NCI-H1105 treated with DMSO at 0.1 percent for 48 hours (cell line): Measurements from ENCODE around the gene UGCG.
"Not testable (repeated sequence)": the region's sequence is repeated elsewhere in the genome, so short reads cannot be mapped to it uniquely, and the experiment has no call there.

Experiments
- DNase-seq: peaks from one replicate; lab custom pipeline; 2025; lab: John Stamatoyannopoulos, UW

UGCG gene

DNA sequence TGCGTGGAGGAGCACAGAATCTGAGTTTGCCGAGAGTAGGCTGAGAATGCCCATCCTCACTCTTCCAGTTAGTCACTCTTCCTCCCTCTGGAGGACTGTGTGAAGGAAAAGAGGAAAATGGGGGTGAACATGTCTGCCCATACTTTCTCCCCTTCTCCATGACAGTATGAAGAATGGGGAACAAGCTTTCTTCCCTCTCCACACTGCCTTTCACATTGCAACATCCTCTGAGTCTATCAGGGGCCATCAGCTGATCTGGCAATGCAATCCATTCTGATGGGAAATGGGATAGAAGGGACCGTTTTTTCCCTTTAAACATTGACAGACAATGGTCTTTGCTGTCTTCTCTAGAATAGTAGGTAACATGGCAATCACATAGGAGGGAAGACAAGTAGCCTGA lies 56.8 kb downstream of the UGCG start:
- no peak for DNase-seq

DNA sequence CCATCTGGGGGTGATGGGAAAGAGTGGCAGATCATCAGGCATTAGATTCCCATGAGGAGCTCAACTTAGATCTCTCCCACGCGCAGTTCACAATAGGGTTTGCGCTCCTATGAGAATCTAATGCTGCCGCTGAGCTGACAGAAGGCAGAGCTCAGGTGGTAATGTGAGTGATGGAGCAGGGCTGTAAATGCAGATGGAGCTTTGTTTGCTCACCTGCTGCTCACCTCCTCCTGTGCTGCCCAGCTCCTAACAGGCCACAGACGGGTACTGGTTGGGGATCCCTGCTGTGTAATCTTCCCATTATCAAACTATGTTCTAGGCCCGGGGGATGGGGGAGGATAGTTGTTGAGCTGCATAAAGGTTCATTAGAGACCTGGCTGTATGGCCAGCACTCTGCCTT lies 58.4 kb downstream of the UGCG start:
- DNase-seq, result peak; percentile 91

DNA sequence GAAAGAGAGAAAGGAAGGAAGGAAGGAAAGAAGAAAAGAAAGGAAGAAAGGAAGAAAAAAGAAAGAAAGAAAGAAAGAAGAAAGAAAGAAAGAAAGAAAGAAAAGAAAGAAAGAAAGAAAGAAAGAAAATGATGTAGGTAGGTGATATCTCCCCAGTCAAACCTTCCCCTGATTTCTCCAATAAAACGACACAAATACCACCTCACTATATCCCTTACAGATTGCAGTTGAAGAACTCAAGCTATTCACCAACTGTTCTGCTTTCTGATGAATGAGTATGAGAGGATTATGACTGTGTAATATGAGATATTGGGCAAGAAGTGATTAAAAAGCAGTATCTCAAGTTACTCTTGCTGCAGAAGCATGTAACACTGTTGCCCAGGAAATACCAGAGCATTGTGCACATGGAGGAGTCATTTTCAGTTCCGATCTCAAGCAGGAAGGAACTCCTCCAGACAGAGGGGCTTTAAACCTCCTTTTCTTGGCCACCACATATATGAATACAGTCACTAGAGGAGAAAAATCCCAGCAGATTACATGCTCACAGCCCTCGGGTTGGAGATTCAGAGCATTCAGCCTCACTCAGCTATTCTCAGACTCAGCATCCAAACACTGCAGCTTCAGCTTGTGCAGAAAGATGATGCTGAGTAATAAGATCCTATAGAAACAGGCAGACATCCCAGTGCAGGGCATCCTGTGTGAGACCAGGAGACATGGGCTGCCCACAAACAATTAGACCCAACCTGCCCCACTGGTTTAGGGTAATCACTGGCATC lies 61.4 kb downstream of the UGCG start:
- DNase-seq, result no peak

DNA sequence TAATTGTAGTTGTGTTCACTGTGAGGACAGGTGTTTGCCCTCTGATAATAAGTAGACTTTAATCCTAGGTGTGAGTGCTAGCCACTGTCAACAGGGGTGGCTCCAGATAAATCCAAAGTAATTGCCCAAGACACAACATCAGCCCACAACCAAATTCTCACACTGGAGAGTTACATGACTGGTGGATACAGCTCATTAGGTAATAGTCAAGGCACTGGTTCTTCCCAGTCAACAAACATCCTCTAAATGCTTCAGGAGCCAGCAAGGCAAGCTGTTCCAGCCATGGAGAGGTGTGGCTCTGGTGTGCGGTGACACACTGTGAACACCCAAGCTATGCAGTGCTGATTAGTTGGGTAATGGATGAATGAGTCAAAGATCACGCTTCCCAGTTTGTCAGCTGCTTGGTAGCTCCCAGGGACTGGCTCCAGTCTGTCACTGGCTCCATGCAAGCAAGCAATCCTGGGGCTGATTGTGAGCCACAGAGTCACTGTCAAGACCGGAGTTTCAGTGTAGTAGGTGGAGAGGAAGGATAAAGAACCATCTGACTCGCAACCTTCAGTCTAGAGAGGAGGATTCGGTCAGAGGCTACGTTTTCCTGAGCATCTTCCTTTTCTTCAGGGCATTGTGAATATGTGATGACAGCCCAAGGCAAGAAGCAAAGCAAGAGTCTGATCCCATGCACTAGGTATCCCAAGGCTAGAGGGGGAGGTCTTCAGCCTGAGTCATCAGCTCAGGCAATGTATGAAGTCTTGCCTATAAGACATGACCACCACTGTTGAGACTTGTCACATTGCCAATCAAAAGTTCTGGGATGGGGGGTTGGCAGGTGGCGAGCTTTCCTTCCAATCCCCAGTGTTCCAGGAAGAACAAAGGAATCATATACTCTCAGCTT lies 63.1 kb downstream of the UGCG start:
- DNase-seq, result peak; percentile 68

DNA sequence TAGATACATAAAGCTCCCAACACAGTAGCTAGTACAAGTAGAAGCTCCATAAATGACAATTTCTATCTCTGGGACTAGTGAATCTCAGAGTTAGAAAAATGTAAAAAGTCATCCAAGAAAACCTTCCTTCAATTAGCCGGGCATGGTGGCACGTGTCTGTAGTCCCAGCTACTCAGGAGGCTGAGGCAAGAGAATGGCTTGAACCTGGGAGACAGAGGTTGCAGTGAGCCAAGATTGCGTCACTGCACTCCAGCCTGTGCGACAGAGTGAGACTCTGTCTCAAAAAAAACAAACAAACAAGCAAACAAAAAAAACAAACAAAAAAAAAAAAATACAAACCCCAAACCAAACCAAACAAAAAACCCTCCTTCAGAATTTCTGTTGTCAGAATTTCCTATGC lies 63.9 kb downstream of the UGCG start:
- DNase-seq, result not testable (repeated sequence)

DNA sequence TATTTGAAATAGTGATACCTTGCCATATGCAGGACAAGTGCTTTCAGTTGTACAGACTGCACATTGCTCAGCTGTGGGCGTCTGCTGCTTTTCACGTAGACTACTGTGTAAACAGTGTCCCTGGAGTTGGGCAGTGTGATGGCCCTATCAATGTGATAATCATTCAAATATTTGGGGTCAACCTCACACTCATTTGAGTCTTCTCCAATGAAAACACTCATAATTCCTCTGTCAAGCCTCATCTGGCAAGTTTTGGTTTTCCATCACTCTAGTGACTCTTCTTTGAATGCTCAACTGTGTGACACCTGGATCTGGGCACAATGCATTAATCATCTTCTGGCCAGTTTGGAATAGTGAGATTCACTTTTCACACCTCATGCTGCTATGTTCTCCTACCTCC lies 64.4 kb downstream of the UGCG start:
- DNase-seq, result peak; percentile 55

DNA sequence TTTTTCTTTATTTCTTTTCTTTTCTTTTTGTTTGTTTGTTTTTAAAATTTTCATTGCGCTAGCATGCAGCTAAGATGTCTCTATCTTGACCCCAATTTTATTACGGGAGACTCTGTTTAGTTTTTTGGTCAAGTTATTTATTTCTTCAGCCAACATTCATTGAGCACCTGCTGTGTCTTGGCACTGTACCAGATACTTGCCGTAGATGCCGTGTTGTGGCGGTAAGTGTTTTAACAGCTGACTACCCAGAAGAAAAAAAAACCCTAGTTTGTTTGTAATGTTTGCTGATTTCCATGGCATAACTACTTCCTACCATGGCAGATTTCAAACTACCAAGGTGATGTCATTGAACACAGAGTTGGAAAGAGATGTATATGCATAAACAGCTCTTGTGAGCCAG lies 65.0 kb downstream of the UGCG start:
- DNase-seq, result peak; percentile 96

DNA sequence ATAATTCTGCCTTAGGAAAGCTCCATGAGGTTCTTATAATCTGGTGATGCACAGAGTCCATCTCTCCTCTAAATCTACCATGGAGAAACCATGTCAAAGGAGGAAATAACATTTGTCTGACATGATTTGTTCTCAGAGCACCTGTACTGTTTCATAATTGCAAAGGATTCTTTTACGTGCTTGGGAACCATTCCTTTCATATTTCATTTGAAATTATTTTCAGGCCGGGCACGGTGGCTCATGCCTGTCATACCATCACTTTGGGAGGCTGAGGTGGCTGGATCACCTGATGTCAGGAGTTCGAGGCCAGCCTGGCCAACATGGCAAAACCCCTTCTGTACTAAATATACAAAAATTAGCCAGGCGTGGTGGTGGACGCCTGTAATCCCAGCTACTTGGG lies 65.4 kb downstream of the UGCG start:
- DNase-seq, result no peak

DNA sequence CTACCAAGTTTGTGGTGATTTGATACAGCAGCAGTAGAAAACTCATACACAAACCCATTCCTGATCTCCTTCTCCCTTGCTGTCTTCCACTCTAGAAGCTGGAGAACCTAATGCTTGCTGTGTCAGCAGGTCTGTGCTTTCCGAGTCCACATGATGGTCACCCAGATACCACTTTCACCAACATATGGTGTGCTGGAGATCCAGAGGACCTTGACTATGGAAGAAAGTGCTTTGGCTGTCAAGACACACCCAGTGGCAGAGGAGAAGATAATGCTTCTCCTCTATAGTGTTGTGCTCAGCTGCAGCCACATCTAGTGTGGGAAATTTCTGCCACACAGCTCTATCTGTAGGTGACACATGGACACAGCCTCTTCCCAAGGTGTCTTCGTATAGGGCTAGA lies 67.4 kb downstream of the UGCG start:
- no peak for DNase-seq

DNA sequence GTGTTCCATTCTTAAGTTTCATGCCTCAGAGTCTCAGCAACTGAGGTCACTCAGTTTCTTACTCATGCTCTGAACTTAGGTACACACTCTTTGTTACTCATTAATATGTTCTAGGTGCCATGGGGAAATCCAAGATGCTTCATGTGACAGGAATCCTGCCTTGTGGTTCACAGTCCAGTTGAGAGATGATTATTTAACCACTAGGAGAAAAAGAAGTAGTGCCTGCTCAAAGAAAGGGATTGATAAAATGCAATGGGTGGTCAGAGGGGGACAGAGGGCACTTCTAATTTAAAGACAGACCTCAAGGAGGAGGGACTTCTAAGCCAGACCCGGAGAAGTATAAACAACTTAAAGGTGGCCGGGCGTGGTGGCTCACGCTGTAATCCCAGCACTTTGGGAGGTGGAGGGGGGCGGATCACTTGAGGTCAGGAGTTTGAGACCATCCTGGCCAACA lies 69.0 kb downstream of the UGCG start:
- DNase-seq, result no peak

DNA sequence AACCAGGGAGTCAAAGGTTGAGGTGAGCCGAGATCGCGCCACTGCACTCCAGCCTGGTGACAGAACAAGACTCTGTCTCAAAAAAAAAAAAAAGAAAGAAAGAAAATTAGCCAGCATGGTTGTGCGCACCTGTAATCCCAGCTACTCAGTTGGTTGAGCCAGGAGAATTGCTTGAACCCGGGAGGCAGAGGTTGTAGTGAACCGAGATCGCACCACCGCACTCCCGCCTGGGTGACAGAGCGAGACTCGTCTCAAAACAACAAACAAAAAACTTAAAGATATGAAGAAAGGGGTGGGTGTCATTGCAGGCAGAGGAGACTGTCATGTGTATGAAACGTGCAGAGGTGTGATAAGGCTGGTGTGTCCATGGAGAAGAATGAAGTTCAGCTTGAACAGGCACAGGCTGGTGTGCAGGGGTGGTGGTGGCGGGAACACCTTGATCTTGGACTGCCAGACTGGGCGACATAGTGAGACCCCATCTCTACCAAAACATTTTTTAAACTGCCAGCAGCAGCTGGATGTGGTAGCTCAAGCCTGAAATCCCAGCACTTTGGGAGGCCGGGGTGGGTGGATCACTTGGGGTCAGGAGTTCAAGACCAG lies 69.6 kb downstream of the UGCG start:
- DNase-seq, result no peak

DNA sequence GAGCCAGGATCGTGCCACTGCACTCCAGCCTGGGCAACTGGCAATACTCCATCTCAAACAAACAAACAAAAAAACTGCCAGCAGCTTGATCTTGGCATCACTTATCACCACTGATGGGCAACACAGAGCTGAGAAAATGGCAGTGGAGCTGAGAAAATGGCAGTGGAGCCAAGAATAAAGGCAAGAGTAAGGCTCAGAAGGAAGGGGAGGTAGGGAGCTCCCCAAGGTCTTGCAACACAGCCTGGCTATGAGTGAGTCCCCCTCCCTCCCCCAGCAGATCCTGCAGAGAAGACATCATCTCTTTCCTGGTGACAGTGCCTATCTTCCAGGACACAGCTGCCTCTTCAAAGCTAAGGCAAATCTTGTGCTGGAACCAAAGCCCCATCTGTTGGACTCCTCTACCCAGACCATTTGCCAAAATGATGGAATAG lies 70.3 kb downstream of the UGCG start:
- peak; percentile 27 for DNase-seq

DNA sequence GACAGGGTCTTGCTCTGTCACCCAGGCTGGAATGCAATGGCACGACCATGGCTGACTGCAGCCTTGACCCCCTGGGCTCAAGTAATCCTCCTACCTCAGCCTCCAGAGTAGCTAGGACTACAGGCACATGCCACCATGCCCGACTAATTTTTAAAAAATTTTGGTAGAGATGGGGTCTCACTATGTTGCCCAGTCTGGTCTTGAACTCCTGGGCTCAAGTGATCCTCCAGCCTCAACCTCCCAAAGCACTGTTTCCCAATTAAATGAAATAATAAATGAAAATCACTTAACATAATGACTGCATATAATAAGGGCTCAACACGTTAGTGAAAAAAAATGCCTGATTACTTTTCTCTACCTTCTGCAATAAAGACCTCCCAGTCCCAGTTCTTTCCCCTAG lies 71.0 kb downstream of the UGCG start:
- no peak for DNase-seq

DNA sequence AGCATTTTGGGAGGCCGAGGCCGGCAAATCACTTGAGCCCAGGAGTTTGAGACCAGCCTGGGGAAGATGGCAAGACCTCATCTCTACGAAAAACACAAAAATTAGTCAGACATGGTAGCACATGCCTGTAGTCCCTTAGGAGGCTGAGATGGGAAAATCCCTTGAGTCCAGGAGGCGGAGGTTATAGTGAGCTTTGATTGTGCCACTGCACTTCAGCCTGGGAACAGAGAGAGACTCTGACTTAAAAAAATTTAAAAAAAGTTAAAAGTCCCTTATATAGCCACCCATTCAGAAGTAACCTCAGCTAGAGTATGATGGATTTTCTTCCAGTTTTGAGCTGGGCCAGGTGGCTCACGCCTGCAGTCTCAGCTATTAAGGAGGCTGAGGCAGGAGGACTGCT lies 72.4 kb downstream of the UGCG start:
- DNase-seq, result no peak

DNA sequence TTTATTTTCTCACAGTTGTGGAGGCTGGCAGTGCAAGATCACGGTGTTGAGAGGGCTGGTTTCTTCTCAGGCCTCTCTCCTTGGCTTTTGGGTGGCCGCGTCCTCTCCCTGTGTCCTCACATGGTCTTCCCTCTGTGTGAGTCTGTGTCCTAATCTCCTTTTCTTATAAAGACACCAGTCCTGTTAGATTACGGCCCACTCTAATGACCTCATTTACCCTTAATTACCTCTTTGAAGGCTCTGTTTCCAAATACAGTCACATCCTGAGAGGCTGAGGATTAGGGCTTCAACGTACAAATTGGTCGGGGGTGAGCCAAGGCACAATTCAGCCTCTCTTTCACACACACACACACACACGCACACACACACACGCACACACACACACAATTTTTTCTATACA lies 73.0 kb downstream of the UGCG start:
- no peak for DNase-seq

DNA sequence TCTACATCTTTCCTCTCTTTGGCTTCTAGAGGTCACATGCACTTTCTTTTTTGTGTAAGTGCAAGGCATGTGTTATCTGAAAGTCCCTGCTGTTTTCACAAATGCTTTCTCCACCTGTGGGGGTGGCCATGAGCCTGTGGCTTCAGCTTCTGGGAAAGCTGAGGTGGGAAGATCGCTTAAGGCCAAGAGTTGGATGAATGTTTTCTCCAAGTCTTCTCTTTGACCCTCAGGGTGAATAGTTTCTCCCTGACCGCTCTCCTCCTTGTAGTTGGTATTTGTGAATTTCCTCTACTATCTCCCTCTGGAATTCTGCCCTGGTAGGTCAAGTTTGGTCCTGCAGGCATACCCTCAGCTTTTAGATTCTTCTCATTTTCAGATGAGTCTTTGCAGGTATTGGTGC lies 74.2 kb downstream of the UGCG start:
- DNase-seq, result no peak

DNA sequence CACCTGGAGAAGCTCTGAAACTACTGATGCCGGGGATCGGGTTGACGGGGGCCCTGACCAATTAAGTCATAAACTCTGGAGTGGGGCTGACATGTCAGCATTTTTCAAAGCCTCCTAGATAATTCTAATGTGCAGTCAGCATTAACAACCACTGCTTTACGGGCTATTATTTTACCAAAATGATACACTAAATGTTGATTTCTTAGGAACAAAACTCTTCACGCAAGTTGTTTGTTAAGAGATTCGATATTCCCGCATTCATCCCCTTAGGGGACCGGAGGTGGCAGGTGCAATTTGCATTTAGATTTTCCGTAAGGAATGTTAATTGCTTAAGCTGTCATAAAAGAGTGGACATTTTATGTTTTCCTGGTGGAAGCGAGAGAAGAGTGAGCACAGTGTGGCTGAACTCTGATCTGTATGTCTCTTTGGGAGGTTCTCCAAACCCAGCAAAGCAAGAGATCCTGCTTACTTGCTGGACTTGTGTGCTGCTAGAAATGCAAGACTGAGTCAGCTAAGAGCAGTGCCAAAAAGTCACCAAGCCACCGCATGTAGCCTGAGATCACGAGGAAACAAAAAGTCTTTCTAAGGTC lies 77.6 kb downstream of the UGCG start:
- peak; percentile 94 for DNase-seq

DNA sequence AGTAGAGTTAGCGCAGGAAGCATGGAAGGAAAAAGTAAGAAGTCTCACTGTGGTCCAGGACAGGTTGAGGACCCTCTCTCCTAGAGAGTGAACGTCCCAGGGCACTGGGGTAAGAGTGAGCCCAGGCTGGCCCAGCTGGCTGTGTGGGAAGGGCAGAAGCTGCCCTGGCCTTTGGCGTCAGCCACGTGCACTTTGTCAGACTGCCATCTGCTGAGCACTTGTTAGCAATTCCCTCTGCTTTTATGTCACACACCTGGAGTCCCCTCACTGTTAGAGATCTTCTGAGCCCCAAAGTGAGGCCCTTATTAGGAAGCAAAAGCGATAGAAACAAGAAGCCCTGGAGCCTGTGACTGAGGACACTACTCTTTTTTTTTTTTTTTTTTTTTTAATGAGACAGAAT lies 79.1 kb downstream of the UGCG start:
- peak; percentile 36 for DNase-seq

DNA sequence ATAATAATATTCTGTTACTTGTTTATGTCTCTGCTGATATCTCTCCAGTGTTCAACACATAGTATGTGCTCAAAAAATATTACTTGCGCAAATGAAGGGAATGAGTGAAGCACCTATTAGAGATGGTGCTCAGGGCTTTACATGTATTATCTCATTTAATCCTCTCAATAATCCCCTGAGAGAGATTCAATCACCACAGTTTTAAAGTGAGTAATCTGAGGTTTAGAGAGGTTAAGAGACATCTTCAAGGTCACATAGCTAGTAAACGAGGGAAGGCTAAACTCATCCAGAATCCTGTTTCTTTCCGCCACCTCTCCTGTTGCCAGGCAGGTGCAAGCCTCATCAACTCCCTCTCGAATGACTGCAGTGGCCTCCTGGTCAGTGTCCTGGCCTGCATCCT lies 82.0 kb downstream of the UGCG start:
- DNase-seq, result no peak

DNA sequence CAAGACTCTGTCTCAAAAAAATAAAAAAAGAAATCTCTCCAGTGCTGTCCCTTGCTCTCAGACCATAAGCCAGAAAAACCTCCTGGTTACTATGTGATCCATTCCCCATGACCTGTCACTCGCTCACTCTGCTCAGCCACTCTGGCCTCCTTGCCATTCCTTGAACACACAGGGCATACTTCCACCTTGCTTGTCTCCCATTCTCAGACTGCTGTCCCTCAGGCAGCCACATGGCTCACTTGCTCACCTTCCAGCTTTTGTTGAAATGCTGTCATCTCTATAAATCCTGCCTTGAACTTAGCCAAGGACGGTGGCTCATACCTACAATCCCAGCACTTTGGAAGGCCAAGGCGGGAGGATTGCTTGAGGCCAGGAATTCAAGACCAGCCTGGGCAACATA lies 82.9 kb downstream of the UGCG start:
- DNase-seq, result no peak

DNA sequence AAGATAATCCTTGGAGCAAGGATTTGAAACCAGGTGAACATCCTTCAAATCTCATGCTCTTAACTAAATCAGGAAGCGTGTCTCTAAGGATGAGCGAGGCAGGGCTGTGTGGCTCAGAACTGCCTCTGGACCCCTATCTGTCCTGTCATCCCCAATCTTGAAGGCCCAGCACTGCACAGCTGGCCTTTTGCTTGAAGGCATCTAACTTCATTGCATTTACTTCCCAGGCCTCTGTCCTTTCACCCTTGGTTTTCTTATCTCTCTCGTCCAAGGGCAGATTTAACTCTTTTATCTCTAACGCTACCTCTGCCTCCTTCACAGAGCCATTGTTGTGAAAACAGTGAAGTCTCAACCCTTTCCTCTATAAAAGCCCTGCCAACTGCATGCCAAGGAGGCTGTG lies 83.8 kb downstream of the UGCG start:
- no peak for DNase-seq

DNA sequence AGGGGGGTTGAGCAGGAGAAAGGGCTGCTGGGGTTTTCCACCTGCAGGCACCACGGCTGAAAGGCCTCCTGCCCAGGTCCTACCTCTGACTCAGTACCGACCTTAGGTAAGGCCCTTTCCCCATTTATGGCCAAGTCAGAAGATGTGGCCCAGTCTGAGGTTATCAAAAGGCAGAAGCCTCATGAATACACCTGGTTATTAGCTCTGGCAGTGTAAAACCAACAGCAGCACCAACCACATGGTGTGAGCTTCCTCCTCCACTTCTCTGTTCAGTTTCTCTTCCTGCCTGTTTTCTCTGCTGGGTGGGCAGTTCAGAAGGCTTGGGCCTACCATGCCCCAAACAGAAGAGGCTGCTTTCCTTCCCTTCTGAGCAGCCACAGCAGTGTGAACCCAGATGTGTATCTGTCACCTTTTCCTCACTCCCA lies 86.9 kb downstream of the UGCG start:
- DNase-seq, result no peak
